Measurements from ENCODE around the gene ARRB2.
"Not testable (repeated sequence)": the region's sequence is repeated elsewhere in the genome, so short reads cannot be mapped to it uniquely, and the experiment has no call there.

ARRB2 gene

GRCh38 chr17:4703330-4703691, 7.1 kb upstream of the ARRB2 start:
- DNase-seq = no peak

- DNase-seq = not testable (repeated sequence)
Measured at GRCh38 chr17:4704574-4704907, 5.9 kb upstream of the ARRB2 start.

- DNase-seq = no peak
Measured at GRCh38 chr17:4704991-4705390, 5.4 kb upstream of the ARRB2 start.

GRCh38 chr17:4706121-4706520, 4.3 kb upstream of the ARRB2 start:
- DNase-seq = no peak

GRCh38 chr17:4708436-4708835, 2.0 kb upstream of the ARRB2 start:
- no peak for DNase-seq

GRCh38 chr17:4710693-4711634, 532 bp downstream of the ARRB2 start:
- DNase-seq = no peak

GRCh38 chr17:4711661-4712181, 1.3 kb downstream of the ARRB2 start:
- DNase-seq = no peak

- DNase-seq = no peak
Measured at GRCh38 chr17:4712526-4712925, 2.1 kb downstream of the ARRB2 start.

- DNase-seq = not testable (repeated sequence)
Measured at GRCh38 chr17:4714340-4715062, 4.1 kb downstream of the ARRB2 start.

GRCh38 chr17:4715063-4715744, 4.8 kb downstream of the ARRB2 start:
- DNase-seq = no peak

- no peak for DNase-seq
Measured at GRCh38 chr17:4716081-4716480, 5.6 kb downstream of the ARRB2 start.

GRCh38 chr17:4717791-4718190, 7.4 kb downstream of the ARRB2 start:
- no peak for DNase-seq

- no peak for DNase-seq
Measured at GRCh38 chr17:4718276-4718675, 7.8 kb downstream of the ARRB2 start.

- no peak for DNase-seq
Measured at GRCh38 chr17:4719146-4719545, 8.7 kb downstream of the ARRB2 start.

GRCh38 chr17:4719684-4720221, 9.3 kb downstream of the ARRB2 start:
- DNase-seq = no peak

GRCh38 chr17:4720787-4721186, 10.4 kb downstream of the ARRB2 start:
- no peak for DNase-seq

GRCh38 chr17:4721203-4722135, 11.0 kb downstream of the ARRB2 start:
- no peak for DNase-seq

- no peak for DNase-seq
Measured at GRCh38 chr17:4722678-4723240, 12.3 kb downstream of the ARRB2 start.

GRCh38 chr17:4724650-4725049, 14.2 kb downstream of the ARRB2 start:
- DNase-seq = no peak

GRCh38 chr17:4725646-4726310, 15.3 kb downstream of the ARRB2 start:
- no peak for DNase-seq

- DNase-seq = no peak
Measured at GRCh38 chr17:4728124-4728523, 17.7 kb downstream of the ARRB2 start.
